Cardiac muscle cell (in vitro differentiated cells and primary cell): ENCODE measurements around the gene SLC35F3. TPM values are rescaled to one million over a fixed set of nuclear protein-coding genes. Genes with fewer than 3 reads are reported as not detected.

Experiments used
- DNase-seq, 2 donors: peaks; one replicate each; pipeline versions ENCODE4 v3.0.0 to v3.0.0-alpha.2; 2010 to 2017; ENCODE audit warnings: low read depth in 1 of 2, low spot score in 1 of 2
- H3K27ac ChIP-seq: fragments of 200-600 bp; sonication (generic); 2 replicates; pipeline ENCODE4 v1.5.1; 2016
- H3K27me3 ChIP-seq: fragments of 200-600 bp; sonication (generic); 2 replicates; pipeline ENCODE4 v1.6.0; 2016; ENCODE audit warnings: control low read depth
- H3K36me3 ChIP-seq: fragments of 200-600 bp; sonication (generic); 2 replicates; pipeline ENCODE4 v1.5.1; 2016; ENCODE audit warnings: control low read depth
- H3K4me1 ChIP-seq: fragments of 200-600 bp; sonication (generic); 2 replicates; pipeline ENCODE4 v1.8.1; 2017; ENCODE audit warnings: low read depth, mild to moderate bottlenecking, mixed run types
- H3K4me3 ChIP-seq: fragments of 200-600 bp; sonication (generic); 2 replicates; pipeline ENCODE4 v1.5.1; 2016; ENCODE audit warnings: mild to moderate bottlenecking
- H3K9me3 ChIP-seq: fragments of 200-600 bp; sonication (generic); 2 replicates; pipeline ENCODE4 v1.5.1; 2017; ENCODE audit warnings: low read depth, mild to moderate bottlenecking, control low read depth
- CTCF ChIP-seq: IDR thresholded peaks from 2 replicates; pipeline ENCODE4 v1.5.1; 2012; ENCODE audit warnings: low read depth, mild to moderate bottlenecking, low read length
- polyA plus RNA-seq: library from polyadenylated mRNA; unstranded; fragments of >200 nt; fragmentation: Nextera tagmentation; extraction: Ambion mirVana; gene quantifications from 2 replicates; pipeline ENCODE4 v1.2.1, GENCODE V29; 2016
- total RNA-seq: library from RNA; depleted of rRNA; stranded (reverse); fragments of >200 nt; gene quantifications from 2 replicates; pipeline ENCODE4 v1.2.3, GENCODE V29; 2016

The SLC35F3 gene
- total and polyA plus RNA-seq, 2 experiments from 2014 or later = 0.98 to 2.0 TPM

GRCh38 chr1:234320549-234320948 lies 416.1 kb downstream of the SLC35F3 start:
- Histone ChIP-seq H3K4me3 (no peak overlapping the region), H3K27ac (no peak overlapping the region)
- no peak for TF ChIP-seq CTCF

GRCh38 chr1:234321231-234321630 lies 416.8 kb downstream of the SLC35F3 start:
- no peak for DNase-seq
- Histone ChIP-seq H3K27me3 (peaks cover 27% of the 10 kb centered on the region), H3K36me3 (no peaks in the 10 kb centered on the region), H3K4me3 (no peak overlapping the region), H3K9me3 (no peaks in the 10 kb centered on the region), H3K4me1 (no peaks in the 10 kb centered on the region), H3K27ac (no peak overlapping the region)
- no peak for TF ChIP-seq CTCF

More at GRCh38 chr1:234320549-234320948, 416.1 kb downstream of the SLC35F3 start:
- Histone ChIP-seq H3K9me3 (no peaks in the 10 kb centered on the region), H3K27me3 (peaks cover 22% of the 10 kb centered on the region), H3K36me3 (no peaks in the 10 kb centered on the region), H3K4me1 (no peaks in the 10 kb centered on the region)
- DNase-seq = no peak

- peaks cover 30% of the 10 kb centered on the region for H3K27me3 ChIP-seq
- no peaks in the 10 kb centered on the region for H3K36me3 ChIP-seq
- H3K27ac ChIP-seq = no peak overlapping the region
- H3K4me3 ChIP-seq = no peak overlapping the region
- no peaks in the 10 kb centered on the region for H3K4me1 ChIP-seq
- DNase-seq = no peak
- no peaks in the 10 kb centered on the region for H3K9me3 ChIP-seq
- TF ChIP-seq CTCF = no peak
Observed at GRCh38 chr1:234322097-234322496, 417.6 kb downstream of the SLC35F3 start.

- no peaks in the 10 kb centered on the region for H3K36me3 ChIP-seq
- TF ChIP-seq CTCF = peak; percentile 55
- no peak overlapping the region for H3K27ac ChIP-seq
- H3K27me3 ChIP-seq = peaks cover 30% of the 10 kb centered on the region
- no peak overlapping the region for H3K4me3 ChIP-seq
- H3K4me1 ChIP-seq = no peaks in the 10 kb centered on the region
- DNase-seq = peak; percentile 56 to 71
- no peaks in the 10 kb centered on the region for H3K9me3 ChIP-seq
Observed at GRCh38 chr1:234322979-234323378, 418.5 kb downstream of the SLC35F3 start.

- Histone ChIP-seq H3K4me3 (no peak overlapping the region), H3K27ac (no peak overlapping the region), H3K27me3 (peaks cover 30% of the 10 kb centered on the region), H3K36me3 (no peaks in the 10 kb centered on the region), H3K4me1 (no peaks in the 10 kb centered on the region), H3K9me3 (no peaks in the 10 kb centered on the region)
- TF ChIP-seq CTCF = no peak
- no peak for DNase-seq
Observed at GRCh38 chr1:234324821-234325220, 420.3 kb downstream of the SLC35F3 start.
